ENCODE results near the gene CSAG2.
"Not testable (repeated sequence)": the region's sequence is repeated elsewhere in the genome, so short reads cannot be mapped to it uniquely, and the experiment has no call there.

DNA sequence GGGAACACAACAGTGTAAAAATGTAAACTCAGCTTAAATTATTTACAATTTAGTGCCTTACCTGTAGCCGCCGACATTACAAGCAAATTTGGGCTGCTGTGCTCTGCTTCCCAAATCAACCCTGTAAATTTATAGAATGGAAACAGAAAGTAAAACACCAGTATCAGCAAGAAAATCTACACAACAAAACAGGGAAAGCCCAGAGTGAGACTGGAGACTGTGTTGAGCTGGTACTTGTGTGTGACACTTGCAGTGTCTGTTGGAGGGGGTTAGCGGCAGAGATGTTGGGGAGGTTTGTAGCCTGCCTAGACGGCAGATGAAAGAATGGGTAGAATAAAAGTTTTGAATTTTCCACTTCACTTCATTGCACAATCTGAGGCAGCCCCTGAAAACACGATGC, 4.1 kb upstream of the CSAG2 start:
- not testable (repeated sequence) for TF ChIP-seq POLR2AphosphoS5 (IDR thresholded peaks at IDR 0.05; ENCODE audit: low read depth, low read length); POLR2A (IDR thresholded peaks at IDR 0.05; ENCODE audit: low read depth, low read length); TAF1 (IDR thresholded peaks at IDR 0.05; ENCODE audit: borderline replicate concordance, low read depth, low read length)

Measured in GM12892 (cell line).